CD14-positive monocyte (primary cell): ENCODE results near the gene LIMS2. TPM values are rescaled to one million over a fixed set of nuclear protein-coding genes. Genes with fewer than 3 reads are reported as not detected.

Source experiments
- DNase-seq, 3 donors: peaks; one replicate each; pipeline ENCODE4 v3.0.0-alpha.2; 2011 to 2022
- H2AFZ ChIP-seq: 2 replicates; pipeline ENCODE4 v1.6.0; 2012; ENCODE audit warnings: mild to moderate bottlenecking, low read depth, low read length, inconsistent platforms; ENCODE audit not compliant: insufficient read depth, poor library complexity, severe bottlenecking
- H3K27ac ChIP-seq, 2 donors: 1 replicate in 1 of 2; 2 replicates in 1 of 2; pipeline ENCODE4 v1.5.1; 2012 to 2013; ENCODE audit warnings: low read length in 2 of 2, control low read depth in 1 of 2, inconsistent platforms in 1 of 2, low read depth in 1 of 2, mild to moderate bottlenecking in 1 of 2
- H3K27me3 ChIP-seq, 2 donors: one replicate each; pipeline versions ENCODE4 v1.6.0 to v1.6.1; 2011 to 2013; ENCODE audit warnings: low read length in 2 of 2; ENCODE audit not compliant: control insufficient read depth in 2 of 2, insufficient read depth in 2 of 2
- H3K36me3 ChIP-seq, 2 donors: replicated peaks in 1 of 2; 1 replicate in 1 of 2; 2 replicates in 1 of 2; pipeline versions ENCODE4 v1.5.1 to v1.6.1; 2012 to 2013; ENCODE audit warnings: low read length in 2 of 2, control low read depth in 1 of 2, inconsistent platforms in 1 of 2, mild to moderate bottlenecking in 1 of 2; ENCODE audit not compliant: insufficient read depth in 2 of 2, control insufficient read depth in 1 of 2
- H3K4me1 ChIP-seq, 2 donors: 1 replicate in 1 of 2; 2 replicates in 1 of 2; pipeline versions ENCODE4 v1.5.1 to v1.6.1; 2012 to 2013; ENCODE audit warnings: low read length in 2 of 2, control low read depth in 1 of 2, inconsistent platforms in 1 of 2, mild to moderate bottlenecking in 1 of 2, moderate library complexity in 1 of 2; ENCODE audit not compliant: insufficient read depth in 2 of 2, control insufficient read depth in 1 of 2
- H3K4me2 ChIP-seq: replicated peaks from 2 replicates; pipeline ENCODE3; 2012; ENCODE audit warnings: low read length, moderate library complexity, mild to moderate bottlenecking; ENCODE audit not compliant: poor library complexity, severe bottlenecking; ENCODE audit errors: extremely low read depth
- H3K4me3 ChIP-seq, 3 experiments: fragments of 200-600 bp in 1 of 3; sonication (generic) in 1 of 3; replicated peaks in 1 of 3; 1 replicate in 2 of 3; 2 replicates in 1 of 3; pipeline ENCODE4 v1.5.1; 2011 to 2013; ENCODE audit warnings: low read length in 3 of 3, mild to moderate bottlenecking in 3 of 3, control low read depth in 2 of 3, low read depth in 2 of 3, inconsistent platforms in 1 of 3, moderate library complexity in 1 of 3
- H3K79me2 ChIP-seq: 2 replicates; pipeline ENCODE4 v1.6.0; 2012; ENCODE audit warnings: mild to moderate bottlenecking, control low read depth, inconsistent platforms, low read length, moderate library complexity; ENCODE audit not compliant: insufficient read depth
- H3K9ac ChIP-seq: 2 replicates; pipeline ENCODE4 v1.6.0; 2017; ENCODE audit warnings: low read length, mild to moderate bottlenecking; ENCODE audit not compliant: insufficient read depth, poor library complexity, severe bottlenecking
- H3K9me3 ChIP-seq, 2 donors: replicated peaks in 1 of 2; 1 replicate in 1 of 2; 2 replicates in 1 of 2; pipeline versions ENCODE4 v1.5.1 to v1.6.1; 2012 to 2013; ENCODE audit warnings: low read length in 2 of 2, control low read depth in 1 of 2; ENCODE audit not compliant: control insufficient read depth in 1 of 2, insufficient read depth in 1 of 2
- H4K20me1 ChIP-seq: 2 replicates; pipeline ENCODE4 v1.6.0; 2012; ENCODE audit warnings: mild to moderate bottlenecking, low read length, control low read depth, moderate library complexity; ENCODE audit not compliant: insufficient read depth
- H3K27ac Mint-ChIP-seq, 7 donors: one replicate each; pipeline ENCODE4 v1.8.0; 2020; ENCODE audit warnings: mild to moderate bottlenecking in 7 of 7, mixed read lengths in 7 of 7, moderate library complexity in 6 of 7, inconsistent platforms in 2 of 7
- H3K27me3 Mint-ChIP-seq, 3 donors: one replicate each; pipeline ENCODE4 v1.8.0; 2021 to 2022; ENCODE audit warnings: low read depth in 3 of 3, mild to moderate bottlenecking in 3 of 3, mixed read lengths in 3 of 3, moderate library complexity in 3 of 3, inconsistent platforms in 1 of 3
- H3K36me3 Mint-ChIP-seq, 2 donors: one replicate each; pipeline ENCODE4 v1.8.0; 2020; ENCODE audit warnings: mixed read lengths in 2 of 2, inconsistent platforms in 1 of 2, mild to moderate bottlenecking in 1 of 2
- H3K4me1 Mint-ChIP-seq: one replicate; pipeline ENCODE4 v1.8.0; 2020; ENCODE audit warnings: mild to moderate bottlenecking, mixed read lengths
- H3K4me3 Mint-ChIP-seq, 2 donors: one replicate each; pipeline ENCODE4 v1.8.0; 2020; ENCODE audit warnings: mild to moderate bottlenecking in 2 of 2, mixed read lengths in 2 of 2, moderate library complexity in 1 of 2
- H3K9me3 Mint-ChIP-seq, 7 donors: one replicate each; pipeline ENCODE4 v1.8.0; 2020 to 2022; ENCODE audit warnings: mixed read lengths in 7 of 7, mild to moderate bottlenecking in 6 of 7, moderate library complexity in 6 of 7, inconsistent platforms in 2 of 7
- CTCF ChIP-seq: fragments of 200-600 bp; IDR thresholded peaks from one replicate; pipeline ENCODE4 v1.8.0; 2022; ENCODE audit warnings: antibody characterized with exemption, mild to moderate bottlenecking
- WGBS: methylation state at CpG from one replicate; pipeline ENCODE4 v1.1.5; 2013; ENCODE audit warnings: missing lambda C conversion rate; ENCODE audit not compliant: insufficient coverage; 5-methylcytosine and 5-hydroxymethylcytosine counted together
- intact Hi-C, 2 donors: fragments of 100-400 bp; cut with micrococcal nuclease; formaldehyde crosslinking; loops; one replicate each; pipeline versions ENCODE4 v1.15.0 to v1.15.1; 2023
- polyA plus RNA-seq, 3 donors: library from polyadenylated mRNA; depleted of rRNA in 1 of 3; unstranded in 2 of 3; stranded (reverse) in 1 of 3; fragments of 300-500 nt in 2 of 3; fragments of >200 nt in 1 of 3; fragmentation: Illumina TruSeq in 2 of 3; gene quantifications; 1 replicate in 2 of 3; 2 replicates in 1 of 3; pipeline ENCODE4 v1.2.3, GENCODE V29; 2012 to 2021

The LIMS2 gene
- polyA plus RNA-seq, 3 donors, result 0.13 to 1.3 (median 0.23) TPM

GRCh38 chr2:127673291-127674069 is 1.9 kb downstream of the LIMS2 start:
- peaks cover 0 to 9% (median 8%) of the 10 kb centered on the region in 7 donors for H3K9me3 Mint-ChIP-seq
- H3K36me3 Mint-ChIP-seq, result peaks cover 3 to 11% of the 10 kb centered on the region in 2 donors
- Histone ChIP-seq H3K9ac (no peak overlapping the region), H3K9me3 (peaks cover 5 to 7% of the 10 kb centered on the region in 2 donors), H3K4me1 (peaks cover 7 to 13% of the 10 kb centered on the region in 2 donors), H3K79me2 (no peaks in the 10 kb centered on the region), H3K36me3 (no peaks in the 10 kb centered on the region), H2AFZ (no peak overlapping the region), H3K27me3 (peaks cover 20 to 60% of the 10 kb centered on the region in 2 donors), H3K4me3 (no peak overlapping the region), H3K4me2 (no peak overlapping the region), H3K27ac (no peak overlapping the region), H4K20me1 (no peaks in the 10 kb centered on the region)
- no peak for DNase-seq
- peaks cover 69 to 93% (median 72%) of the 10 kb centered on the region in 3 donors for H3K27me3 Mint-ChIP-seq
- 97% methylated on average over 11 of the region's 17 CpGs for WGBS
- H3K27ac Mint-ChIP-seq, result no peak overlapping the region
- intact Hi-C loops, result no loop called here
- TF ChIP-seq CTCF, result no peak
- peaks cover 10% of the 10 kb centered on the region for H3K4me1 Mint-ChIP-seq
- peak overlapping the region; percentile 37 to 87 for H3K4me3 Mint-ChIP-seq

GRCh38 chr2:127672341-127673224 is 2.7 kb downstream of the LIMS2 start:
- no peaks in the 10 kb centered on the region for H4K20me1 ChIP-seq
- intact Hi-C loops, result no loop called here
- H3K9me3 ChIP-seq, result peaks cover 5 to 7% of the 10 kb centered on the region in 2 donors
- H3K9ac ChIP-seq, result no peak overlapping the region
- H3K4me3 Mint-ChIP-seq, result peak overlapping the region in 1 of 2 donors; percentile 87
- peaks cover 7 to 13% of the 10 kb centered on the region in 2 donors for H3K4me1 ChIP-seq
- peaks cover 10% of the 10 kb centered on the region for H3K4me1 Mint-ChIP-seq
- H3K79me2 ChIP-seq, result no peaks in the 10 kb centered on the region
- H3K27ac ChIP-seq, result no peak overlapping the region
- H3K27me3 ChIP-seq, result peaks cover 21 to 52% of the 10 kb centered on the region in 2 donors
- peaks cover 3 to 11% of the 10 kb centered on the region in 2 donors for H3K36me3 Mint-ChIP-seq
- no peak for TF ChIP-seq CTCF
- no peak overlapping the region for H3K4me2 ChIP-seq
- peaks cover 64 to 90% (median 67%) of the 10 kb centered on the region in 3 donors for H3K27me3 Mint-ChIP-seq
- peaks cover 0 to 9% (median 8%) of the 10 kb centered on the region in 7 donors for H3K9me3 Mint-ChIP-seq
- no peak overlapping the region for H3K4me3 ChIP-seq
- H3K36me3 ChIP-seq, result no peaks in the 10 kb centered on the region
- no peak overlapping the region for H2AFZ ChIP-seq
- H3K27ac Mint-ChIP-seq, result peak overlapping the region in 2 of 7 donors; percentile 4 to 57
- 83% methylated on average over 19 of the region's 20 CpGs for WGBS
- DNase-seq, result no peak
